Placental epithelial cell (primary cell): ENCODE data around the gene CCDC186. TPM values are rescaled to one million over a fixed set of nuclear protein-coding genes. Genes with fewer than 3 reads are reported as not detected.

Experiments used
- small RNA-seq: library from RNA; depleted of rRNA; stranded (forward); fragments of <200 nt; gene quantifications from one replicate; pipeline ENCODE3, GENCODE V24; 2012
- total RNA-seq: library from RNA; depleted of rRNA; stranded (reverse); fragments of >200 nt; gene quantifications from 2 replicates; pipeline ENCODE4 v1.2.3, GENCODE V29; 2012

The CCDC186 gene
- 29.6 and 54.2 TPM in 2 replicates for total RNA-seq

GRCh38 chr10:114173921-114174694 lies at the start of gene CCDC186:
CCDC186 (minus strand) TSS chr10:114174203; CDS start chr10:114163268, 10,935 bp downstream.

GRCh38 chr10:114179148-114179547 lies 5.1 kb upstream of the CCDC186 start, which contains the start of gene TDRD1:
TDRD1 (plus strand) TSS chr10:114179353; CDS start chr10:114187832, 8,479 bp downstream.

Small RNA genes within 50 kb of the gene (small RNA-seq; reads per million reads assigned to genes)
- gene RF02277: not detected
- not detected for gene RNU6-709P

Other genes with a start within 250 kb of the CCDC186 start
- 0.11 TPM in 1 of 2 replicates, not detected in the other for gene ADRB1, start 130.3 kb downstream of the CCDC186 start, total RNA-seq
- gene TDRD1, start 5.2 kb upstream of the CCDC186 start, total RNA-seq: 0.39 and 2.0 TPM in 2 replicates
- under 0.01 TPM in 1 of 2 replicates, not detected in the other for gene VWA2, start 65.1 kb upstream of the CCDC186 start, total RNA-seq
- gene AFAP1L2, start 230.3 kb upstream of the CCDC186 start, total RNA-seq: 80.5 and 104 TPM in 2 replicates